Mesenchymal stem cell (in vitro differentiated cells and primary cell): ENCODE measurements around the gene ATXN7.

Source experiments
- DNase-seq: peaks from one replicate; pipeline ENCODE4 v3.0.0-alpha.2; 2013
- H2AFZ ChIP-seq: one replicate; pipeline ENCODE4 v1.6.1; 2013; ENCODE audit warnings: low read depth, mild to moderate bottlenecking, control low read depth, inconsistent platforms, low read length, moderate library complexity
- H2AK5ac ChIP-seq: 2 replicates; pipeline ENCODE4 v1.6.1; 2013; ENCODE audit warnings: low read length, moderate library complexity, mild to moderate bottlenecking, inconsistent platforms; ENCODE audit not compliant: severe bottlenecking
- H2BK120ac ChIP-seq: one replicate; pipeline ENCODE4 v1.6.1; 2013; ENCODE audit warnings: low read depth, mild to moderate bottlenecking, inconsistent platforms, low read length, moderate library complexity
- H2BK12ac ChIP-seq, 2 experiments: one replicate each; pipeline ENCODE4 v1.6.1; 2013; ENCODE audit warnings: inconsistent platforms in 2 of 2, low read length in 2 of 2, mild to moderate bottlenecking in 2 of 2, moderate library complexity in 2 of 2, control low read depth in 1 of 2
- H2BK15ac ChIP-seq: one replicate; pipeline ENCODE4 v1.6.1; 2013; ENCODE audit warnings: mild to moderate bottlenecking, low read depth, inconsistent platforms; ENCODE audit not compliant: poor library complexity, severe bottlenecking
- H2BK5ac ChIP-seq: 2 replicates; pipeline ENCODE4 v1.6.1; 2013; ENCODE audit warnings: low read depth, mild to moderate bottlenecking, low read length, control low read depth, inconsistent platforms; ENCODE audit not compliant: poor library complexity, severe bottlenecking
- H3K14ac ChIP-seq, 2 experiments: one replicate each; pipeline ENCODE4 v1.6.1; 2013; ENCODE audit warnings: inconsistent platforms in 2 of 2, low read length in 2 of 2, control low read depth in 1 of 2, mild to moderate bottlenecking in 1 of 2, moderate library complexity in 1 of 2
- H3K18ac ChIP-seq, 2 experiments: one replicate each; pipeline ENCODE4 v1.6.1; 2013; ENCODE audit warnings: inconsistent platforms in 2 of 2, low read length in 2 of 2, control low read depth in 1 of 2, low read depth in 1 of 2, mild to moderate bottlenecking in 1 of 2
- H3K23ac ChIP-seq, 2 experiments: one replicate each; pipeline ENCODE4 v1.6.1; 2013; ENCODE audit warnings: inconsistent platforms in 2 of 2, low read length in 2 of 2, mild to moderate bottlenecking in 2 of 2, moderate library complexity in 2 of 2, control low read depth in 1 of 2
- H3K27ac ChIP-seq: 2 replicates; pipeline ENCODE4 v1.5.1; 2013; ENCODE audit warnings: mild to moderate bottlenecking, moderate library complexity, low read length, control low read depth, inconsistent platforms; ENCODE audit not compliant: poor library complexity, severe bottlenecking
- H3K27me3 ChIP-seq, 2 experiments: 2 replicates each; pipeline versions ENCODE4 v1.6.1 to v1.7.0; 2013; ENCODE audit warnings: low read length in 2 of 2, mild to moderate bottlenecking in 2 of 2, moderate library complexity in 2 of 2, control low read depth in 1 of 2, inconsistent platforms in 1 of 2; ENCODE audit not compliant: control insufficient read depth in 1 of 2, insufficient read depth in 1 of 2
- H3K36me3 ChIP-seq, 2 experiments: 2 replicates each; pipeline versions ENCODE4 v1.6.1 to v1.7.0; 2013; ENCODE audit warnings: low read length in 2 of 2, control low read depth in 1 of 2, inconsistent platforms in 1 of 2, low read depth in 1 of 2, mild to moderate bottlenecking in 1 of 2; ENCODE audit not compliant: insufficient read depth in 2 of 2, control insufficient read depth in 1 of 2
- H3K4ac ChIP-seq, 2 experiments: one replicate each; pipeline ENCODE4 v1.6.1; 2013; ENCODE audit warnings: inconsistent platforms in 2 of 2, low read length in 2 of 2, mild to moderate bottlenecking in 2 of 2, moderate library complexity in 2 of 2, control low read depth in 1 of 2, low read depth in 1 of 2
- H3K4me1 ChIP-seq: 2 replicates; pipeline ENCODE4 v1.6.1; 2013; ENCODE audit warnings: low read depth, low read length, control low read depth; ENCODE audit not compliant: control insufficient read depth, insufficient read depth
- H3K4me2 ChIP-seq: 2 replicates; pipeline ENCODE4 v1.6.1; 2013; ENCODE audit warnings: low read length, mild to moderate bottlenecking, inconsistent platforms; ENCODE audit not compliant: poor library complexity, severe bottlenecking
- H3K4me3 ChIP-seq, 2 experiments: 2 replicates each; pipeline versions ENCODE4 v1.5.1 to v1.7.0; 2013; ENCODE audit warnings: low read length in 2 of 2, mild to moderate bottlenecking in 2 of 2, control low read depth in 1 of 2, low read depth in 1 of 2; ENCODE audit not compliant: insufficient read depth in 1 of 2
- H3K79me1 ChIP-seq: replicated peaks from 2 replicates; pipeline ENCODE4 v1.6.1; 2013; ENCODE audit warnings: mild to moderate bottlenecking, control low read depth, low read length, inconsistent platforms; ENCODE audit not compliant: poor library complexity, severe bottlenecking
- H3K9ac ChIP-seq: 2 replicates; pipeline ENCODE4 v1.7.0; 2013; ENCODE audit warnings: mild to moderate bottlenecking, low read length, moderate library complexity
- H3K9me3 ChIP-seq: 2 replicates; pipeline ENCODE4 v1.7.0; 2013; ENCODE audit warnings: mild to moderate bottlenecking, low read length; ENCODE audit not compliant: control insufficient read depth
- H4K8ac ChIP-seq: one replicate; pipeline ENCODE4 v1.6.1; 2013; ENCODE audit warnings: inconsistent platforms, mild to moderate bottlenecking, low read length, moderate library complexity
- H4K91ac ChIP-seq: one replicate; pipeline ENCODE4 v1.6.1; 2013; ENCODE audit warnings: mild to moderate bottlenecking, low read length, inconsistent platforms
- WGBS: methylation state at CpG from one replicate; pipeline ENCODE4 v1.1.7; 2013; ENCODE audit warnings: mixed read lengths; 5-methylcytosine and 5-hydroxymethylcytosine counted together

ATXN7 gene

GRCh38 chr3:63931290-63931689 is 67.6 kb downstream of the ATXN7 start:
- H3K79me1 ChIP-seq = peaks cover 25% of the 10 kb centered on the region
- no peak for DNase-seq
- peaks cover 2% of the 10 kb centered on the region for H3K4me1 ChIP-seq
- H3K4me2 ChIP-seq = no peak overlapping the region
- H3K18ac ChIP-seq = no peak overlapping the region
- no peak overlapping the region for H4K91ac ChIP-seq
- no peak overlapping the region for H2BK120ac ChIP-seq
- H3K9ac ChIP-seq = no peak overlapping the region
- H3K36me3 ChIP-seq = peaks cover 7 to 29% of the 10 kb centered on the region in 2 experiments
- WGBS = 95% methylated on average over 2 of the region's 3 CpGs
- no peaks in the 10 kb centered on the region for H3K27me3 ChIP-seq
- H2BK12ac ChIP-seq = no peak overlapping the region
- no peak overlapping the region for H3K27ac ChIP-seq
- H2BK15ac ChIP-seq = no peak overlapping the region
- no peak overlapping the region for H3K14ac ChIP-seq
- no peak overlapping the region for H2AFZ ChIP-seq
- H3K4me3 ChIP-seq = no peak overlapping the region
- H2AK5ac ChIP-seq = no peak overlapping the region
- no peaks in the 10 kb centered on the region for H3K9me3 ChIP-seq
- H4K8ac ChIP-seq = no peak overlapping the region
- H3K4ac ChIP-seq = no peak overlapping the region
- no peak overlapping the region for H3K23ac ChIP-seq
- no peak overlapping the region for H2BK5ac ChIP-seq

DNA sequence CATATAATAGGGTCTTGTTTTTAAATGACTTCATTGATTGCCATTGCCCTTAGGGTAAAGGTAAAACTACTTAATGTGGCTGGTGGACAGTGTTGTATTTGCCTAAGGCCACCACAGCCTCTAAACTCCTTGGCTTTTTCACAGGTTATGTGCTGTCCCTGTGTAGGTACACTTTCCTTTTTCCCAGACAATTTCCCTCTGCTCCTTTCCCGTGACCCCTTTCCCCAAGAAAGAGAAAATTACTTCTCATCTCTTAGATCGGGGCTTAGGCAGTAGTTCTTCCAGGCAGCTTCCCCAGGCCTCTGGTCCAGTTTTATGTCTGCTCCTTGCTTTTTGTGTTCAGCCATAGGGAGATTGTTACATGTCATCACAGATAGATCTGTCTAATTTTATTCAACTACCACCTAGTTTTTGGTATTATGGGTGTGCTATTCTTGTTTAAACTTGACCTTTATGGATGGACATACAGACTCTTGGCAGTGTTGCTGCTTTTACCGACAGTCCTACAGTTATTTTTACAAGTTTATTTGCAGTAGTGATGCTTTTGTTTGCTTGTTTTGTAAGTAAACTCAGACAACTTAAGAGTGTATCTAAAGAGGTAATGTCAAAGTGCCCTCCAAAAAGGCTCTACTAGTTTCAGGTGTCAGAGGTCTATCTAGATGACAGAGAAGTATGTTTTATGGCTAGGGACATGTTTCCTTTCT is 69.0 kb downstream of the ATXN7 start:
- DNase-seq = no peak
- peaks cover 2 to 19% of the 10 kb centered on the region in 2 experiments for H3K36me3 ChIP-seq
- H2BK12ac ChIP-seq = no peak overlapping the region
- peaks cover 2% of the 10 kb centered on the region for H3K4me1 ChIP-seq
- H3K23ac ChIP-seq = no peak overlapping the region
- H2BK120ac ChIP-seq = no peak overlapping the region
- peak overlapping the region; percentile 71 for H3K9ac ChIP-seq
- 93% methylated on average over 3 of the region's 3 CpGs for WGBS
- H3K4me2 ChIP-seq = no peak overlapping the region
- no peak overlapping the region for H2BK5ac ChIP-seq
- H3K79me1 ChIP-seq = peaks cover 24% of the 10 kb centered on the region
- no peak overlapping the region for H2AFZ ChIP-seq
- H3K27ac ChIP-seq = no peak overlapping the region
- H3K18ac ChIP-seq = no peak overlapping the region
- H2AK5ac ChIP-seq = no peak overlapping the region
- no peak overlapping the region for H2BK15ac ChIP-seq
- H3K4ac ChIP-seq = no peak overlapping the region
- no peaks in the 10 kb centered on the region for H3K27me3 ChIP-seq
- no peak overlapping the region for H3K14ac ChIP-seq
- H4K8ac ChIP-seq = no peak overlapping the region
- no peaks in the 10 kb centered on the region for H3K9me3 ChIP-seq
- no peak overlapping the region for H4K91ac ChIP-seq
- no peak overlapping the region for H3K4me3 ChIP-seq

DNA sequence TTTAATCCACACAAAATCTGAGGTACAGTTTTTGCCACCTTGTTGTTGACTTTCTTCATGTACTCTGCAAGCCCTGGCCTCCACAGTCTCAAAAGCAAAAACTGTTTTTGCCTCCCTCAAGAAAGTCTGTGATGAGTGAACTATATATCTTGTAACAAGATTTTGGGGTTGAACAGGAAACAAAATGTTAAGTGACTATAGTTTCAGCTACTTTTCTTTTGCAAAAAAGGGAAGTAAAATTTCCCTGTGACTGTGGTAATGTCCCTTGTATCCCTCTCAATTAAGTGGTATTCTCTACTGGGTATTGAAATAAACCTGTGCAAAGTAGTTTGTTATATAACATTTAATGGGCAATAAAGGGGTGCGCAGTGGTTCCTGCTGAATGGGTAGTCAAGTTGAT is 69.8 kb downstream of the ATXN7 start:
- no peak overlapping the region for H2AFZ ChIP-seq
- no peak overlapping the region for H4K8ac ChIP-seq
- H3K4me3 ChIP-seq = peak overlapping the region in 1 of 2 experiments; percentile 25
- no peak overlapping the region for H2BK12ac ChIP-seq
- no peak overlapping the region for H3K23ac ChIP-seq
- no peak overlapping the region for H3K4ac ChIP-seq
- DNase-seq = no peak
- H3K14ac ChIP-seq = no peak overlapping the region
- H3K27me3 ChIP-seq = no peaks in the 10 kb centered on the region
- H3K18ac ChIP-seq = no peak overlapping the region
- 100% methylated on average over 1 of the region's 1 CpG for WGBS
- no peak overlapping the region for H4K91ac ChIP-seq
- H3K4me1 ChIP-seq = peaks cover 2% of the 10 kb centered on the region
- H2BK5ac ChIP-seq = no peak overlapping the region
- no peaks in the 10 kb centered on the region for H3K9me3 ChIP-seq
- peak overlapping the region; percentile 71 for H3K9ac ChIP-seq
- H3K4me2 ChIP-seq = no peak overlapping the region
- H2BK120ac ChIP-seq = no peak overlapping the region
- H2AK5ac ChIP-seq = no peak overlapping the region
- H3K36me3 ChIP-seq = peaks cover 2 to 17% of the 10 kb centered on the region in 2 experiments
- H3K27ac ChIP-seq = no peak overlapping the region
- peaks cover 24% of the 10 kb centered on the region for H3K79me1 ChIP-seq
- H2BK15ac ChIP-seq = no peak overlapping the region

GRCh38 chr3:63934041-63934866 is 70.6 kb downstream of the ATXN7 start:
- H3K4ac ChIP-seq = no peak overlapping the region
- 97% methylated on average over 6 of the region's 6 CpGs for WGBS
- peaks cover 2 to 17% of the 10 kb centered on the region in 2 experiments for H3K36me3 ChIP-seq
- H2AK5ac ChIP-seq = no peak overlapping the region
- no peaks in the 10 kb centered on the region for H3K9me3 ChIP-seq
- H2BK15ac ChIP-seq = no peak overlapping the region
- DNase-seq = no peak
- H3K14ac ChIP-seq = no peak overlapping the region
- no peaks in the 10 kb centered on the region for H3K27me3 ChIP-seq
- H4K91ac ChIP-seq = no peak overlapping the region
- H3K23ac ChIP-seq = no peak overlapping the region
- peaks cover 21% of the 10 kb centered on the region for H3K79me1 ChIP-seq
- peaks cover 2% of the 10 kb centered on the region for H3K4me1 ChIP-seq
- H2BK12ac ChIP-seq = no peak overlapping the region
- peak overlapping the region in 1 of 2 experiments; percentile 25 for H3K4me3 ChIP-seq
- H3K4me2 ChIP-seq = no peak overlapping the region
- H3K18ac ChIP-seq = no peak overlapping the region
- peak overlapping the region; percentile 71 for H3K9ac ChIP-seq
- no peak overlapping the region for H3K27ac ChIP-seq
- H2AFZ ChIP-seq = no peak overlapping the region
- no peak overlapping the region for H2BK5ac ChIP-seq
- H4K8ac ChIP-seq = no peak overlapping the region
- H2BK120ac ChIP-seq = no peak overlapping the region
